Measurements from ENCODE around the gene CNNM4.

Gene CNNM4

DNA sequence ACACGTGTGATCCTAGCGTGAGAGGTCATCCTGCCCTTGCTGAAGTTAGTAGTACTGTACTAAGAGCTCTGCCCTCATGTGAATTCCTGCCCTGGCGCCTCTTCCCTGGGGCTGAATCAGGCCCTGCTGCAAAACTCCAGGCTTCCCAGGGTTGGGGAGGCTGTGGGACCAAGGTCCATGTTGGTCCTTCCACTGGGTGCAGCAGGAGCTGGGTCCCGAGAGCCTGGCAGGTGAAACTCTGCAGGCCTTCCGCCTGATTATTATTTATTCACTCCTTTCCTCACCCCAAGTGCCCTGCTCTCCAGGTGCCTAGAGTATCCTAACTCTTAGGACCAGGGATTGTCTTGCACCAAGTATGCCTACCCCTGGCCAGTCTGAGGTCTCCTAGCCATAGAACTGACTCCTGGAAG, 50.1 kb downstream of the CNNM4 start:
- DNase-seq (ENCODE audit: low read depth) = no peak

DNA sequence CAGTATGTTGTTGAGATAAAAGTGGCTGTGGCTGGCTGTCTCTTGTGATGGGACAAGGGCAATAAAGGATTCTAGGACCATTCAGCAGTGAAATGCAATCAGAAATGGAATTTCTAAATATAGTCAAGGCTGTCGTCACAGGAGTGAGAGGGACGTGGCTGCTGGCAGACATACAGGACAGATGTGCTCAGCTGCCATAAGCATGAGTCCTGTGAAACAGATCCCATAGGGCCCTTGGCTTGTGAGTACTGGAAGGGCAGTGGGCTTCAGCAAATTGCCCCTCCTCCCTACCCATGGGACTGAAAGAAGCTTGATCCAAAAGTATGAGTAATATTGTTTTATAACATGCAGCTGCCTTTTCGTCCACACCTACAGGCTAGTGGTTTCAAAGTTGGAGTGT, 51.2 kb downstream of the CNNM4 start:
- DNase-seq (ENCODE audit: low read depth) = no peak

DNA sequence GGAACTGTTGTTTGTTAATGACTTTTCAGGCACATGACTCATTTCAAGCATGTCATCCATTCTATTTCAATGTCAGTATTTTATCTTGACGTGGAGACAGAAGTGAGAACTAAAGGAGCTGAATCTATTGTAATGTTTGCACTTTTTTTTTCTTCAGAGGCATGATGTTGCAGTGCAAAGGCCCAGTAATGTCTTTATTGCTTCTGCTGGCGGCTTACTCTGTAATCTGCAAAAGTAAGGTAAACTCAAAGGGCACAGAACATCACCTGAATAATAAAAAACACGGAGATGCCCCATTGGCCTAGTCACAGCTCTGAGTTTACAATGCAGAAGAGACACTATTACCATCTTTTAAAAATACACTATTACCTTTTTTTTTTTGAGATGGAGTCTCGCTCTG, 53.0 kb downstream of the CNNM4 start:
- no peak for DNase-seq (ENCODE audit: low read depth)

- no peak for DNase-seq (ENCODE audit: low read depth)
Observed at GRCh38 chr2:96815326-96816126, 54.8 kb downstream of the CNNM4 start.

- DNase-seq (ENCODE audit: low read depth) = peak; percentile 90
Observed at GRCh38 chr2:96816127-96816835, 55.6 kb downstream of the CNNM4 start, which contains the start of gene CNNM3. Gene CNNM3 (plus strand): TSS chr2:96816268. CDS start chr2:96816278, 10 bp downstream.

- no peak for DNase-seq (ENCODE audit: low read depth)
Observed at GRCh38 chr2:96816836-96817702, 56.4 kb downstream of the CNNM4 start.

GRCh38 chr2:96817882-96818281, 57.2 kb downstream of the CNNM4 start:
- DNase-seq (ENCODE audit: low read depth) = no peak

- DNase-seq (ENCODE audit: low read depth) = no peak
Observed at GRCh38 chr2:96819128-96819875, 58.6 kb downstream of the CNNM4 start.

DNA sequence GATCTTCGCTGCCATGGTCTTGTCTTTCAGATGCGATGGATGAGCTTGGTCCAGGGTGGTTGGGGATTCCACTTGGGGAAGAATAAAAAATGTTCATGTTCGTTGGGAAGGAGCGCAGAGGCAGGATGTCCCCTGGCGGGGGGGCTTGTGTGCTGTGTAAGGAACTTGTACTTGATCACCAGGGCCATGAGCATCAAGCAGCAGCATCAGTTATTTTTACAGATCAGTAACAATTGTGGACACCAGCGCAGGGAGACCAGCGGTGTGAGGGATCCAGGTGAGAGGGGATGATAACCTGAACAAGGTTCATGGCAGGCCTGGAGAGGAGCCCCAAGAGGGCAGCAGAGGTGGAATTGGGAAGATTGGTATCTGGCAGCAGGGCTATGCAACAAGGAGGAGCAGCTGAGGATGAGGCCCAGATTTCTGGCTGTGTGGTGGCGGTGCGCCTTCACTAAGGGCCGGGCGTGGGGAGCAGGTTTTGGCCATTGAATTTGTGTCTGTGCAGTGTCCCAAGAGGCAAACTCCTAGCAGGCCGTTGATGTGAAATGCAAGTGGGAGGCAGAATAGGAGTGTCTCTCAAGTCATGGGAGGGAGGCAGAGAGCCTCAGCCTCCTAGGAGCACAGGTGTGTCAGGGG, 59.3 kb downstream of the CNNM4 start:
- DNase-seq (ENCODE audit: low read depth) = no peak

- DNase-seq (ENCODE audit: low read depth) = no peak
Observed at GRCh38 chr2:96821113-96821675, 60.5 kb downstream of the CNNM4 start.

DNA sequence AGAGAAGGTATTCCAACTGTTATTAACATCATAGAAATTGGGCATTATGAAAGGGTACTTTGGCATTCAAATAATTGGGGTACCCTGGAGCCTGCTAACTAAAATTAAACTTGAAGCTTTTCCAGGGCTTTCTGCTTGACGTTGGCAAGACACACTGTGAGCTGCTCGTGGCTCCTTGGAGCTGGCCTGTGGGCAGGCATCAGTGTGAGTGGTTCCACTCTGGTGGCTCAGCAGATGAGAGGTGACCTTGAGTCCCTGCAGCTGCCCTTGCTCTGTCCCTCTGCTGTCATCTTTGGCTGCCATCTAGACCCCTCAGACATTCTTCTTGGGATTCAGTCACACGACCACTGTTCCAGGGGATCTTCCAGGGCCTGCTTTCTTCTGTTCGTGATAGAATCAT, 62.1 kb downstream of the CNNM4 start:
- DNase-seq (ENCODE audit: low read depth) = no peak

DNA sequence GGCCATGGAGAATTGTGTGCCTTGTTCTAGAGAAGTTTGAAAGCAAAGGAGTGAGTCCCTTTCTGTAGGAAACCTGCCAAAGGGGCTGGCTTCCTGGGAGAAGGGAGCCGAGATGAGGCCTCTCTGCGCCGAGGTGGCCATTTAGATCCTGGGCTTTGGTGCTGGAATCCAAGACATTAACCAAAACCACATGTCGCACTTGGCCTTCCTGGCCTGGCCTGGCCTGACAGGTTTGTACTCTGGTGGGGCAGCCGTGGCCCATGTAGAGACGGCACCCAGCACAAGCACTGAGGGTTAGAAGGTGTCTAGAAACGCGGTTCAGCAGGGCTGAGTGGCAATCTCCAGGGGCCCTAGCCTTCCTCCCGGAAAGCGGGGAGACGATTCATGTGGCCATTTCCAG, 62.5 kb downstream of the CNNM4 start:
- no peak for DNase-seq (ENCODE audit: low read depth)

DNA sequence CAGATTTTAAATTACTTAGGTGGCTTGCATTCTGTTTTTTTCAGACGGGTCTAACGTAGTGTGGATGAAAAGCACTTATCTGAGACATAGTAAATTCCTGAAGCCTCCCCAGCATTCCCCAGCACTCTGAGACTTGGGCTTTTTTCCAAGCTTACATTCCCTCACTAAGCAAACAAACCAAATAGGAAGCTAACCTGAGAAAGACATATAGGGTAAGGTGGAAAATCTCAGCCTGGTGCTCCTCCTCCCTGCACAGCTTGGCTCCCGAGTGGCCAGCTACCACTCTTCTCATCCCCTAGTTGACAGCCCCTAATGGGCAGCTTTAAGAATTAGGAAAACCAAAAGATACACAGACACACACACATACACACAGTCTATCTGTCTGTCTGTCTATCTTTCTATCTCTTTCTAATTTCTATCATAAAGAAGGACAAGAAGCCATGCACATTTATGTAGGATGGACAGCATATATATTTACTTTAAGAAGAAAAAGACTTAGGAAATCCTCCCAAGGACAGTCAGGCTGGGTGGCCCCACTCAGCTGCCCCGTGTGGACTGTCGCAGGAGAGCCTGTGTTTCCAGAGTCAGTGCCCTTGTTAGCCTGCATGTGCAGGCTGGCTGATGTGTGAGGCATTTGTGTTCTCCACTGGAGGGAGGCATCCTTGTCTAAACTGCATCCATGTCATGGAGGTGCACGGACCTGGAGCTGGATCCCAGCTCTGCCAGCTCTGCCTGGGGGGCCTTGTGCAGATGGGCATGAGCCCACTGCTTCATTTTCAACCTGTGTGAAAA, 63.6 kb downstream of the CNNM4 start:
- DNase-seq (ENCODE audit: low read depth) = no peak

DNA sequence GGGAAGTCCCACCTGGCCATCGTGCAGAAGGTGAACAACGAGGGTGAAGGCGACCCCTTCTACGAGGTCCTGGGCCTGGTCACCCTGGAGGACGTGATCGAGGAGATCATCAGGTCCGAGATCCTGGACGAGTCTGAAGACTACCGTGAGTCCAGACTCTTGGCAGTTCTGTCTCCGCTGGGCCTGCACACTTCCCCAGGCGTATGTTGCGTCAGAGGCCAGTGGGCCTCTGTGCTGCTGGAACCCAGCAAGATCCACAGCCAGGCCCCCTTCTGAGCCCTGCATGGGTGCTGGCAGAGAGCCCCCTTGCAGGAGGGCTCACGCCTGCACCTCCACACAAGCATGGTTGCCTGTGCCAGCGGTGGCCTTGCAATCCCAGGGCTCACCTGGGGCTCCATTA, 64.4 kb downstream of the CNNM4 start:
- DNase-seq (ENCODE audit: low read depth) = no peak

GRCh38 chr2:96826546-96827278, 66.0 kb downstream of the CNNM4 start:
- no peak for DNase-seq (ENCODE audit: low read depth)

GRCh38 chr2:96828436-96828835, 67.7 kb downstream of the CNNM4 start:
- no peak for DNase-seq (ENCODE audit: low read depth)

GRCh38 chr2:96828874-96829273, 68.2 kb downstream of the CNNM4 start:
- no peak for DNase-seq (ENCODE audit: low read depth)

DNA sequence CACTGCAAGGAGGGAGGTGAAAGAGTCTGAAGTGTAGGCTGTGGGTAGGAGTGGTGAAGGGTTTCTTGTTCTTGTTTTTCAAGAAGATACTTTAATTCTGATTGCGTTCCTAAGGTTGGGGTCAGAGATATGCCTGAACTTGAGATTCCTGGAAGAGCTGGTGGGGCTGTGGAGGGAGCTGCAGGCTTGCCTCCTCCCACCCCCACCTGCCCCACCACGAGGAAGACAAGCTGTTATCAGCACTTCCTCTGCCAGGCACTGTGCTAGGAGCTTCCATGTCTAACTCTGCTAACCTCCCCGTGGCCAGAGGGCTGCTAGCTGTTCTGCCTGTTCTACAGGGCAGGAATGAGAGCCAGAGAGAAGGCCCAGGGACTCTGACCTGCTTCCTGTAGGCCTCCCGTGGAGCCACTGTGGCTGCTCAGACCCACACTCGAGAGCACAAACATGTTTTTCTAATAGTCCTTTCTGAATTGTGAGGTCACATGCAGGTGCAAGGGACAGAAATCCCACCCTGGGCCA, 69.4 kb downstream of the CNNM4 start:
- no peak for DNase-seq (ENCODE audit: low read depth)

DNA sequence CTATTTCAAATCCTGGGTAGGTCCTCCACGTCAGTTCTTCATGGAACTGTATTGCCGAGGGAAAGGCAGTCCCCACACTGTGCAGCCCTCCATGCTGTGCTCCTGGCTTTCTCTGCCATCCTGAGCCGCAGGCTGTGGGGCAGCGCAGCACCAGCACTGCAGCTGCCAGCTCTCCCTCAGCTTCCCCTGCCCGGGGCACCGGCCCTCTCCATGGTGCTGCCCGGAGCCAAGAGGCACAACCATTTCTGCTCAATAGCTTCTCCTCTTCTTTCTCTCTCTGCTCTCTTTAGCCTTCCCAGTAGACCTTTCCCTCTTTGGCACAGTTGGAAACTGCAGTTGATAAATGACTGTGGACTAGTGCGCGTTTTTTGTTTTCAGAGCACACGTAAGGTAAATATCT, 71.0 kb downstream of the CNNM4 start:
- no peak for DNase-seq (ENCODE audit: low read depth)
